NCI-H2196 treated with DMSO at 0.1 percent for 48 hours (cell line): Measurements from ENCODE around the gene ZNF22.

ENCODE experiments used
- DNase-seq: peaks from one replicate; lab custom pipeline; 2025; ENCODE audit not compliant: unreplicated experiment; lab: John Stamatoyannopoulos, UW

ZNF22 gene

DNA sequence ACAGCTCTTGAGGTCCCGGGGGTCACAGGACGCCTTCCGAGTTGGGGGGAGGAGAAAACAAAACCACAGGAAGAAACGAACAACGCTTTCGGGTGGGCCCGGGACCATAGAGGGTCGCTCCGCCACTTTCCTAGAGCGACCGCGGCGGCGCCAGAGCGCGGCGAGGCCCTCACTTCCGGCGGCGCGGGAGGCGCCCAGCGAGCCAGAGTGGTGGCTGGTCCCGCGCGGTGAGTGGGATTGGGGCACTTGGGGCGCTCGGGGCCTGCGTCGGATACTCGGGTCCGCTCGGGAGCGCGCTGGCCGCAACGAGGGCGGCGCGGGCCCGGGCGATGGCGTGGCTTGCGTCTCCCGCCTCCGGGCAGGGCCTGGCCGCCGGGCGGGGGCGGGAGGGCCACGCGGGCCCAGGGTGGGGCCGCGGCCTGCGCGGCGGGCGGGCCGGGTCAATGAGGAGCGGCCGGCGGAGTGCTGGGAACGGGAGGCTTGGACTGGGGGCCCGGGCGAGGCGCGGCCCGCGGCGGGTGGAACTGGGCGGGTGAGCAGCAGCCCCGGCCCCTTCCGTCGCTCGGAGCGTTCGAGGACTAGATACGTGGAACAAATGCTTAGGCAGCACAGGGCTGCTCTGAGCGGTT, at the start of gene ZNF22:
TSS of gene ZNF22 (plus strand) at position 172 of the 629 bp plus-strand sequence. CDS start 2,446 bp downstream, outside the sequence.
- DNase-seq: no peak

DNA sequence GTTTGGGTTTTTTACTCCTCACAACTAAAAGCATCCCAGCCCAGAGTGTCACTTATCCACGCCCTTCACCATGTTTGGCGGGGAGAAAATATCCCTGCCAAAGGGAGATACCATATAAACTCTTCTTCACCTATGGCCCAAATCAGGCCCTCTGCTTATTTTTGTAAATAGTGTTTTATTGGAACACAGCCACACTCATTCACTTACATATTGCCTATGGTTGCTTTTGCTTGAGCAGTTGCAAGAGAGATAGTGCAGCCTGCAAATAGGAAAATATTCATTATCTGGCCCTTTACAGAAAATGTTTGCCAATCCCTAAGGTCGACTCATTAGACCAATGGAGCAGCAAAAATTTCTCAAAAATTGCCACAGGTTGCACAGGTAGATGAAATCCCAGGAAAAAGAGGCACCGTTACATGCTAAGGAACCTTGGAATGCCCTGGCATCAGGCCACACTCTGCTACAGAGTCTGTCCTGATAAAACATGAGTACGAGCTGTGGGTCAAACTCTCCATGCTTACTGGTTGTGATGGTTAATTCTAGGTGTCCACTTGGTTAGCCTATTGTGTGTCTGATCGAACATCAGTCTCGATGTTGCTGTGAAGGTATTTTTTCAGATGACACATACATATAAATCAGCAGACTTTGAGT, 49.0 kb upstream of the ZNF22 start:
- no peak for DNase-seq

DNA sequence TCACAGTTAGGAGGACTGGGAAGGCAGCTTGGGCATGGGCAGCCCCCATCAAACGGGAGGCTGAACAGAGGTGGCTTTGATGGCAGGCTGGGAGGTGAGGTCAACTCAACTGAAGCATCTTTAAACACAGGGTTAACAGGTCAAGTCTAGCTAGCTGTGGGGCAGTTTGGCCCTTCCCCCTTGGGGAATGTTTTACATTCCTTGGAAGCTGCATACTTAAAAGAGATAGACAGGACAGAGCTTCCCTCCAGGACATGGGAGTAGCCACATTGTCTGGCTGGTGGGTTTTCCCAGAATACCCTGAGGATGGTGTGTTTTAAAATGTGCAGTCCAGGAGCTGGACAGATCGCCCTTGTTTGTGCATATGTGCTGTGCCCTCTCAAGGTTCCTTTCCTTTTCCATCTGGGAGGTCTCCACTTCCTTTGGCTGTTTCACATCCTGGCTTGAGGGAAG, 47.9 kb upstream of the ZNF22 start:
- no peak for DNase-seq

DNA sequence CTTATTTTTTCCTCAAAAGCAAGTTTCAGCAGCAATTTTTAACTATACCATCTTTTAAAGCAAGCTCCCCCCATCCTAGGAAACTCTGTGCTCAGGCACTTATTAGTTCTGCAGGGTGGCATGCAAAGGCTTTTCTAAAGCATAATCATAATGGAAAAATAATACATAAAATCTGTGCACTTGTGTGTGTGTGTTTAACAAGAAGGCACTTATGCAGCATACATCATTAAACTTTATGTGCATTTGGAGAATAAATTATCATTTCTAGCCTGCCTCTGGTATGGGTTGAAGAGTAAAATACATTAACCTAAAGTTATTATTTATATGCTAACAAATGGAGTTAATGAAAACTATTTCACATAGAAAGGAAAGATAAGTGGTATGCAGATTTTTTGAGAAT, 46.7 kb upstream of the ZNF22 start:
- no peak for DNase-seq

DNA sequence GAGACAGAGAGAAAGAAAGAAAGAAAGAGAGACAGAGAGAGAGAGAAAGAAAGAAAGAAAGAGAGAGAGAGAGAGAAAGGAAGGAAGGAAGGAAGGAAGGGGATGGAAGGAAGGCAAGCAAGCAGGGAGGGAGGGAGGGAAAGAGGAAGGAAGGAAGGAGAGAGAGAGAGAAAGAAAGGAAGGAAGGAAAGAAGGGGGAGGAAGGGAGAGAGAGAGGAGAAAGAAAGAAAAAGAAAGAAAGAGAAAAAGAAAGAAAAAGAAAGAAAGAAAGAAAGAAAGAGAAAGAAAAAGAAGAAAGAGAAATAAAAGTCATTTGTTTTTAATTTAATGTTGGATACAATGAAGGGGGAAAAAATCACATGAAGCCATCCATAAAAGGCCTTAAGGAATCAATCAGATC, 45.8 kb upstream of the ZNF22 start:
- DNase-seq: no peak

DNA sequence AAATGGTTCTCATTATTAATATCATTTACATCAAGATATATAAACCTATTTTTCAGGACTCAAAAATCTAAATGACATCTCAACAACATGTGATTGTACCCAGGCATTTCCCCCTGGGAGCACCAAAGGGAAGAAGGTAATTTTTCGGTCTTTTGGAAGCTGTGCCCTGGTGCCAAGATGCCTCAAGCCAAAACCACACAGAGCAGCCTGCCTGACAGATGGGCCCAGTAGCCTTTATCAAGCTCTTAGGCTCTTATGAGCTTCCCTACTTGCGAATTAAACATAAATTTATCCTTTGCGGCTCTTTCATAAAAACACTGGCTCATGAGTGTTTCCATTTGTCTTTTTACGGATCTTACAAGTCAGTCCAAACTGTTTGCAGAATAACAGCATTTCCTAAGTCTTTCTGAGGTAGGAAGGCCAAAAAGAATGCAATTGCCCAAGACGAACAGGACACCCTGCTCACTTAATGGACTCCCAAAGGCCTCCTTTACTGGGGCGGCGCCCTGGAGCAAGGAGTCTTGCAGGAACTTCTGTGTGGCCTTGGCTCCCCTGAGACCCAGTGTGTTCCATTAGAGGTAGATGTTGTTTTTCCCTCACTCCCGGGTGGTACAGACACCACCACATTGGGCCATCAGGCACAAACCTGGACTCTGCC, 45.2 kb upstream of the ZNF22 start:
- no peak for DNase-seq

DNA sequence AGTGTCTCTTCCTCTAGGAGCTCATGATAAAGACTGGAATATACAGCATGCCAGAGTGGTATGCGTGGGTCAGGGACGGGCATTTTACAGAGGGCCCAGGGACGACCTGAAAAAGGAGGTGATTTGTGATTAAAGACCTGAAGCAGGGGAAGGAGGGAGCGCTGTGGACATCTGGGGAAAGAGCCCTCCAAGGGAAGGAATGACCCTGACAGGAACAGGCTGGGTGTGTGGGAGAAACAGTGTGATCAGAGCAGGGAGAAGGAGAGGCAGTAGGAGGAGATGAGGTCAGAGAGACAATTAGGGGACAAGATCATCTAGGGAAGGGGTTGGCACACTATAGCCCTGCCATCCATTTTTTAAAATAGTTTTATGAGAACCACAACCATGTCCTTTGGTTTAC, 44.5 kb upstream of the ZNF22 start:
- no peak for DNase-seq

DNA sequence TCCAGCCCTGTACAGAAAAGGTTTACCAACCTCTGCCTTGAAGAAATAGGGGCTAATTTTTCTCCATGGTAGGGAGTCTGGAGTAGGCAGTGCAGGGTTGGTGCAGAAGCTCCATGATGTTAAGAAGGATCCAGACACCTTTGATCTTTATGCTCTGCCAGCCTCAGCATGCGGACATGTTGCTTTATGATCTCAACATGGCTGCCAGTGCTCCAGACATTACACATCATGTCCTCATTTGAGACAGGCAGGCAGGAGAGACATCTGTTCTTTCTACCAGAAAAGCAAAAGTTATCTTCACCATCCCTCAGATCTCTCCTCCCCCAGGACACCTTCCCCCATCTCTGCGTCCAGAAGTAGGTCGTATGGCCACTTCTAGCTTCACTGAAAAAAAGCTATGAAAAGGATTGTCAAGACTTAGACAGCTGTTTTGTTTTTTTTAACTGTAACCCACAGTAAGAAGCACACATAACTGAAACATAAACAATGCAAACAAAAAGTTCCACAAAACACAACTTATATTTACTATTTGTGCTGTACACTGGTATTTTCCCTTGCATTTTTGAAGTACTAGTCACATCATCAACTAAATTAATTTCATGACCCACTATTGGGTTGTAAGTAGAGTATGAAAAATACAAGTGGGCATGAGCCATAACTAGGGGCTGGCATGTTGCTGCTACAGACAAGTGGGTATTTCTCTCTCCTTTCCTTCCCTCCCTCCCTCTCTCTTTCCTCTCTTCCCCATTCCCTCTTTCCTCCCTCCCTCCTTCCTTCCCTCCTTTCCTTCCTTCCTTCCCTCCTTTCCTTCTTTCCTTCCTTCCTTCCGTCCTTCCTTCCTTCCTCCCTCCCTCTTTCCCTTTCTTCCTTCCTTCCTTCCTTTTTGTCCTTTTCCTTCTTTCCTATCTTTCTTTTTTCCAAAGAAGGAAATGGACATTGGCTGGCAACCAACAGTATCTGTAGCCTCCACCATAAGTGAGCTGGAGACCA, 43.7 kb upstream of the ZNF22 start:
- DNase-seq: no peak

DNA sequence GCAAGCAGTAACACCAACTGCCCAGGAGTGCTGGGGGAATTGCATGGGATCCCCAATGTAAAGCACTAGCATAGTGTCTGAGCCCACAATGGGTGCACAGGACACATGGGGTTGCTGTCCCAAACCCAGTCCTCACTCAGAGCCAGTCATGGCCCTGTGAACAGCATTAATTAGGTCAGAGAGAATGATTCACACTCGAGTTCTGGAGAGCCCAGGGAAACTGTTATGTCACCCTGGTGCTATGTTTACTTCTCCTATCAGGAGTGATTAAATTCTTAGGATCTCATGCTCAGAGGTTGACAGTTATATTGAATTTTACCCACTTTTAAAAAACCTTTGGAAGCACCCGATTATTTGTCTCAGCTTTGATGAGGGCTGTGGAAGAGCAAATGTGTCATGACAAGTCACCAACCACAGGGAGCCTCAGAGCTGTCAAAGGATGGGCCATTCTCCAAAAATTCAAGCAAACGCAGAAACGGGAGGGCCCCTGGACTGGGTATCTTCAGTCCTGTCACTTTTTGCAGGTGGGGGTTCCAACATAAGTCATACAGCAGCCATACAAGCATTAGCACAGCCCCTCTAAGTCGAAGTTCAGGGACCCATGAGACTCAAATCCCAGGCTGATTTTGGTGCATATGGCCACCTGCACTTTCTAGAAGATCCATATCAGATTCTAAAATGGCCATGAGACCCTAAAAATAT, 42.4 kb upstream of the ZNF22 start:
- DNase-seq: no peak

DNA sequence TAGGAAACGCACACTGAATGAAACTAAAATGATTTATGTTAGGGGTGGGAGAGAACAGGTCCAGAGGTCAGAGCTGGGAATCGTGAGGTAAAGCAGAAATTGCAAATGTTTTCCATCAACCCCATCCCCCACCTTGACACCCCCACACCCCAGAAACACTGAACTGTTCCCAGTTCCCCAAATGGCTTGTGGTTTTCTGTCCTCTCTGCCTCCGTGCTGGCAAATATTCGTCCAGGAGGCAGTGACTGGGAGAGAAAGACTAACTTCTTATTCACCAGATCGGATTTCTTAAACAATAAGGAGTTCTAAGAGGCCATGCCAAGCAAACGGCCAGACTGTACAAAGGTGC, 41.9 kb upstream of the ZNF22 start:
- DNase-seq: no peak

DNA sequence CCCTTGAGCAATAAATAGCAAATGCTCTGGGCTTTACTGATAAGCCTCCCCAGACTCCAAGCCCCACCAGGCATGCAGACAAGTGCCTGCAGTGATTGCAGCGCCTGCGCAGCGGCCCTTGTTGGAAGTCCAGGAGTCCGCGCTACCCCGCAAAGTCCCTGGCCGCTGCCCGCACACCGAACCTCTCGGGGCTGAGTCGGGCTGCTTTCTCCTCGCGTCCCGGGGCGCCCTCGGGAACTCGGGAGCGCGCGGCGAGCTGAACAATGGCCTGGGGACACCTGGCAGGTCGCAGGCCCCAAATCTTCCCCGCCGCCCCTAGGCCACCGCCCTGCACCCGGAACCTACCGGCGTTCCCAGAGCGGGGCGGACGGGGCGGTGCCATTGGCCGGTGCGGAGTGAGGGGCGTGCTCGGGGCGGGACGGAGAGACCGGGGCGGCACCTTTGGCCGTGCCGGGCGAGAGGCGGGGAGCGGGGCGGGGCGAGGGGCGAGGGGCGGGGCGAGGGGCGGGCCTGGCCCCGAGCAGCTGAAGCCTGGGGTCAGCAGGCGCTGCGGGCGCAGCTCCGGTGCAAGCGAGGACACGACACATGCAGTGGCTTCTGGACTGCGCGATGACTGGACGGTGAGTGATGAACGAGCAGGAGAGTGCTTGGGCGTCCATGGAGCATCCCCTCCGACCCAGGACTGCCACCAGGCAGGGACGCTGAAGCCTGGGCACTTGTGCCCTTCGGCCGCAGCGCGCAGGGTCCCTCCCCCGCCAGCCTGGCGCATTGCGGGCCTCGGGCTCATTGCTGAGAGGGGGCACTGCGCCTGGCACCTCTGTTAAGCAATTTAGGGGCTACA, 41.3 kb upstream of the ZNF22 start, which contains the start of gene RASSF4:
TSS of gene RASSF4 (plus strand) at position 556 of the 841 bp plus-strand sequence. CDS start 10,401 bp downstream, outside the sequence.
- DNase-seq: peak; percentile 24

DNA sequence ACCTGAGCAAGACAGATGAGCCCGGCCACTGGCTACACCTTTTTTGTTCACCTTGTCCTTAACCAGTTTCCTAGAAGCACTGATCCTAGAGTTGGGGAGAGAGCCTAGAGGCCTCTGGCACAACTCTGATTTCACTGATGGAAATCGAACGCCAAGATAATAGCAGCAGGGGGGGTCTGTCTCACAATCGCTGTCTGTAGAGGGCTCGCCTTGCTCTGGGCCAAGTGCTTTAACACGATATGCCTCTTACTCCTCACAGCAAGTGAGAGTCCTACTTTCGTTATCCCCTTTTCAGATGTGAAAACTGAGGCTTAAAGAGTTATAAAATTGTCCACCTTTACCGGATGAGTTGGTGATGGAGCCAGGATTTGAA, 40.6 kb upstream of the ZNF22 start:
- DNase-seq: no peak

DNA sequence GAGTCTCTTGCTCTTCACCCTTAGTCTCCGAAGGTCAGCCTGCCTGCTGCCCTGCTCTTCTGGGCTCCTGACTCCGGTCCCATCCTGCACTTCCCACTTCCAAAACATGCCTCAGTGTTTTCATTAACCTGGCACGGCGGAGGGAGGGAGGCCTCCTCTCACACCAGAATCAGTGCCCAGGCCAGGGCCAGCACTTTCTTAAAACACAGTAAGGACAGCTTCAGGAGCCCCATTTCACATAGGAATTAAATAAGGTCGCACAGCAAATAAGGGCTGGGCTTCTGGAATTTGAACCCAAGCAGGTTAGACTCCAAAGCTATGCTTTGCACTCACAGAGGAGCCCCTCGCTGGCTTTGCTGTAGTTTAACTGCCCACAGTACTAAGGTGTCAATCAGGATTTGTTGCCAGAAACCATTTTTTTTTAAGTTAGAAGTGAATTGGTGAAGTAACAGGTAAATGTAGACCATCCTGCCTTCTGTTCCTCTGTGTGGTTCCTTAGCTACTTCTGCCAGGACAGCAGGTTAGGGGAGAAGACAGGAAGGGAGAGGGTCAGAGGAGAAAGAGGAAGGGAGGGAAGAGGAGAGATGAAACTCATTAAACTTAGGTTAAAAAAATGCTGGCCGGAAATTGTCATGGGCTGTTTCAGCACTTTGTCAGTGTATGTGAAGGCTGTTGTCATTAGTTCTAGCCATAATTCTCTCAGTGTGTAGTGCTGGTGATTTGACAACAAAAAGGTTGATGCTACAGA, 40.1 kb upstream of the ZNF22 start:
- no peak for DNase-seq

DNA sequence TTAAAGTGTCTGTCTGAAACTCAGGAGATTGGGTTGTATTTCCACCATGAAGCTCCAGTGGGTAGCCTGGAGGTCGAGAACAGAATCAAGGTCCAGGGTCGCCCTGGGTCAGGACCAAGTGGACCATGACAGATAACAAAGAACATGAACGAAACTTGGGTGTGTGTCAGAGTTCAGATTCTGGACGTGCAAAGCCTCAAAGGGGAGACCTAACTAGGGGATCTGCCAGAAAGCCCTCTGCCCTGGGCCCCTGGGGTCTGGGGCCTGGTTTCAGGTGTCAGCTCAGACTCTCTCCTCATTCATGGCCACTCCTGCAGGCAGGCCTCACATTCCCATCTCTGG, 39.5 kb upstream of the ZNF22 start:
- DNase-seq: no peak

DNA sequence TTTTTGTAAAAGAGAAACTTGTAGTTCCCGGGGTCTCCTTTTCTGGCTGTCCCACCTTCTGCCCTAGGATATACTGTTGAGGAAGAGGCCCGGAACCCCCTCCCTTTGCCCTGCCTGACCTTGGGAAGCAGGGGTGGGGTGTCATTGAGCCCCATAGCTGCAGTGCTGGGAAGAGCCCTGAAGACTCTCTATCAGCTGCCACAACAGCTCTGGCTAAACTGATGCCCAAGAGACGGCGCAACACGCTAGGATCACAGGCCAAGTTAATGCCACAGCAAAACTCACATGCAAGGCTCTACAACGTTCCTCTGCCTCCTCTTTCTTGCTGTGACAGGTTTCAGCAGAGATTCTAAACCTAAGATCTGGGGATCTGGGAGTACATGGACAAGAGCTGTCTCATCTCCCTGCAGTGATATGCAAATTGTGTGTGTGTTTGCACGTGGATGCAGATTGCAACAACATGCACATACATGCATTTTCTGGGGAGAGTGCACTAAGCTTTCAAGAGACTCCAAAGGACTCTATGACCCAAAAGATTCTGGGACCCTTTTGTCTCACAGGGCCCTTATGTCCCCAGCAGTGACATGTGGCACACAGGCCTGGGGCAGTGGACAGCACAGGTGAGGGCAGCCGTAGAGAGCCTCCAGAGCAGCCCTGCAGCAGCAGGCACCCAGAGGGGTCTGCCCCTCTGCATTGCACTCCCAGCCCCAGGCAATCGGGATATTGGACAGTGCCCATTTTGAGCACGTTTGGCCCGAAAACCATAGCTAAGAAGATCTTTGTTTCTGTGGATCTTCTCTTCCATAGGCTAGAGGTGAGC, 38.6 kb upstream of the ZNF22 start:
- no peak for DNase-seq

DNA sequence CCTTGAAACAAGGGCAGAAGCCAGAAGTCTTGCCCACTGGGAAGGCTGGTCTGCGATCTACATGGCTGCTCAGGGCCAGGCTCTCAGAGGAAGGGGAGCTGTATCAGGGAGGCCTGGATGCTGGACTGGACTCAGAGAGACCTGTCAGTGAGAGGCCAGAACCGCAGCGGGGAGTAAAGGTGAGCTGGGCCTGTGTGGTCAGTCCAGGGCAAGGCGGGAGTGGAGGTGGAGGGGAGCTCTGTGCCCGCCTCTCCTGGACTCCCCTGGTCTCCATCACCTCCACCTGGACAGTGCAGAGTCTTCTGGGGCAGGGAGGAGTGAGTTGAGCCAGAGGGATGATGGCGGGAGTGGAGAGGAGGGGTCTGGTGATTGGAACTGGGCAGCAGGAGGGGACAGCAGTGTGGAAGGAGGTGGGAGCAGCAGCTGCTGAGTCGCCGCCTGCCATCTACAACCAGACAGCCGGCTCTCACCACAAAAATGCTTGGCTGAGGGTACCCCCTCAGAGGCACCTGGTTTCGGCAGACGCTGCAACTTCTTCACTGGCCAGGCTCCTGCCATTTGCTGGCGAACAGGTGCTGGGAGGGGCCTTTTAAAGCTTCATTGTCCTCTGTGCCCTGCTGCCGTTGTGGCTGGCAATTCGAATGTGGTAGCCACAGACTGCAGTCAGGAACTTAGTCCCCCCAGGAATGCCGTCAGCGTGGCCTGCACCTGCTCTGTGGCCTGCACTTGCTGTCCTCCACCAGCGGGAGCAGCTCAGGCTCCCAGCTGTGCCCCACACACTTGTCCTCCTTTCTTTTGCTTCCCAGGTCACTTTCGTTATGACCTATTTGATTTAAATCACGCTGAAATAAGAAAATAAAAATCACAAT, 37.6 kb upstream of the ZNF22 start:
- peak; percentile 27 for DNase-seq
